HG03354 (cell line): ENCODE results near the gene ANKRD45.
"Not testable (repeated sequence)": the region's sequence is repeated elsewhere in the genome, so short reads cannot be mapped to it uniquely, and the experiment has no call there.

ENCODE experiments used
- ATAC-seq: cut with Tn5 transposase; IDR thresholded peaks from one replicate; pipeline ENCODE4 v1.9.1; 2021; ENCODE audit warnings: mild to moderate bottlenecking; ENCODE audit not compliant: unreplicated experiment, poor library complexity, severe bottlenecking

The ANKRD45 gene

DNA sequence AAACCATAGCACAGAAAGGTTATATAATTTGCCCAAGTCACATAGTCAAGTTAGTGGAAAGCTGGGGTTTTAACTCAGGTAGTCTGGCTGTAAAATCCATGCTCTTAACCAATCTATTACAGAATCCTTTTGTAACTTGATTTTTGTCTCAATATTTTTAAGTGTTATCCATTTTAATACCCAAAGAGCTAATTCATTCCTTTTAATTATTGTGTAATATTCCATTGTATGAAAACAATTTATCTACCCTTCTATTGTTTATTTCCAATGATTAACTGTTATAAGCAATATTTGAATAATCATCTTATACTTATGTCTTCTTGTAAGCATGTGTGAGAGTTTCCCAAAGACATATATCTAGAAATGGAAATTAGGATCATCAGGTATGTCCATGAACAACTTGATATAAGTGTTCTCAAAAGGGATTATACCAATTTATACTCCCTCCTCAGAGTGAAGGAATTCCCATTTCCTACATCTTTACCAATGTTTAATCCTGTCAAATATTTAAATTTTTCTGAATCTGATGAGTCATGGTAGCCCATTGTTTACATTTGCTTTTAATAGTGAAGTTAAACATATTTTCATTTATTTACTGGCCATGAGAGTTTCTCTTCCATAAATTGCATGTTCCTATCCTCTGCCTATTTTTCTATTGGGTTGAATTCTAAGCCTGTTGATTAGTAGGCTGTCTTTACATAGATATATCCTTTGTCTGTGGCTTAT, 20.6 kb downstream of the ANKRD45 start:
- ATAC-seq, result no peak

DNA sequence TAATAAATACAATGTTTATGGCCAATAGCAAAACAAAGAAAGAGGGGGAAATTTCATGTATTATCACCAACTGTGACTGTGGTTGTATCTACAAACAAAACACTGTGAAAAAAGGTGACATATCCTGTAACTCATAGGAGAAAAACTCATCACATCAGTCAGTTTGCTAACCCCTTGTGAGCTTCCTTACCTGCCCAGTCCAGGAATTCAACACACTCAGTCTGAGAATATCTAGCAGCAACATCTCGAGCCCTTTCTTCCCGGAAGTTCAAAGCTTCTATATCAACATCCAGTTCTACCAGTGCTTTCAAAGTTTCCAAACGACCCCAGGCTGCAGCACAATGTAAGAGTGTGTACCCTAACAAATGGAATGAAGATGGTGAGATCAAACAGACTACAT, 23.0 kb downstream of the ANKRD45 start:
- ATAC-seq, result no peak

DNA sequence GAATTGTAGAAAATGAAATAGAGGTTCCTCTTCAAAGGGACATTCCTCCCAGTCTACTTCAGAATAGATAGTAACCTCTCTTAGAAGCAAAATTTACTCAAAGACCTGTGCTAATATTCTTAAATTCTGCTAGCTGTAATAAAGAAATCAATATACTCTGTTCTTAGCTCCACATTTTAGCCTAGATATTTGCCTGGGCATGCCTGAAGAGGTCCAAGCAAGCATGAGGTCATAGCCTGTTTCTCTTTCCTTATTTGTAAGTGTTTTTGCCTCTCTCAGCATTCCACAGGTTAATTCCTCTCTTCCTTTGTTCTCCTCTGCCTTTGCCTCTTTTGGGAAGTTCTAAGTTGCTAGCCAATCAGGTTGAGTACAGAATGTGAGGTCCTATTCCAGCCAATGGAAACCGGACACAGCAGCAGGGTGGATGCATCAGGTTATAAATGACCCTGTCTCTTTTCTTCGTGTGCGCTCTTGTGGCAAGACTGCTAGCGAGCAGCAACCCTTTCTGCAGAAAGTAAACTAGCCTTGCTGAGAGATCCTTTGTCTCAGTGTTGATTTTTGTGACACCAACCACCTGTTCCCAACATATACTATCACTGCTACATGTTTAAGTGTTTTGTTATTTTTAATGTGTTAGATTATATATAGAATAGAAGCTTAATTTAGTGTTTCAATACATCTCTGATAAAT, 27.1 kb downstream of the ANKRD45 start:
- not testable (repeated sequence) for ATAC-seq

DNA sequence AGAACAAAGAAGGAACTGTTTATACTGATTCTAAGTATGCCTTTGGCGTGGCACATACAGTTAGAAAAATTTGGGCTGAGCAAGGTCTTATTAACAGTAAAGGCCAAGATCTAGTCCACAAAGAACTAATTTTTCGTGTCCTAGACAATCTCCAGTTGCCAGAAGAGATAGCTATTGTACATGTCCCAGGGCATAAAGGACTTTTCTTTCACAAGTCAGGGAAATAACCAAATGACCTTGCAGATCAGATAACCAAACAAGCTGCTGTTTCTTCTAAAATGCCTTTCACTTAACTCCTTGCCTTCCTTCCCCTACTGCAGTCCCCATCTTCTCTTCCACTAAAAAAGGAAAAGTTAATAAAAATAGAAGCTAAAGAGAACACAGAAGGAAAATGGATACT, 30.5 kb downstream of the ANKRD45 start:
- ATAC-seq, result no peak

DNA sequence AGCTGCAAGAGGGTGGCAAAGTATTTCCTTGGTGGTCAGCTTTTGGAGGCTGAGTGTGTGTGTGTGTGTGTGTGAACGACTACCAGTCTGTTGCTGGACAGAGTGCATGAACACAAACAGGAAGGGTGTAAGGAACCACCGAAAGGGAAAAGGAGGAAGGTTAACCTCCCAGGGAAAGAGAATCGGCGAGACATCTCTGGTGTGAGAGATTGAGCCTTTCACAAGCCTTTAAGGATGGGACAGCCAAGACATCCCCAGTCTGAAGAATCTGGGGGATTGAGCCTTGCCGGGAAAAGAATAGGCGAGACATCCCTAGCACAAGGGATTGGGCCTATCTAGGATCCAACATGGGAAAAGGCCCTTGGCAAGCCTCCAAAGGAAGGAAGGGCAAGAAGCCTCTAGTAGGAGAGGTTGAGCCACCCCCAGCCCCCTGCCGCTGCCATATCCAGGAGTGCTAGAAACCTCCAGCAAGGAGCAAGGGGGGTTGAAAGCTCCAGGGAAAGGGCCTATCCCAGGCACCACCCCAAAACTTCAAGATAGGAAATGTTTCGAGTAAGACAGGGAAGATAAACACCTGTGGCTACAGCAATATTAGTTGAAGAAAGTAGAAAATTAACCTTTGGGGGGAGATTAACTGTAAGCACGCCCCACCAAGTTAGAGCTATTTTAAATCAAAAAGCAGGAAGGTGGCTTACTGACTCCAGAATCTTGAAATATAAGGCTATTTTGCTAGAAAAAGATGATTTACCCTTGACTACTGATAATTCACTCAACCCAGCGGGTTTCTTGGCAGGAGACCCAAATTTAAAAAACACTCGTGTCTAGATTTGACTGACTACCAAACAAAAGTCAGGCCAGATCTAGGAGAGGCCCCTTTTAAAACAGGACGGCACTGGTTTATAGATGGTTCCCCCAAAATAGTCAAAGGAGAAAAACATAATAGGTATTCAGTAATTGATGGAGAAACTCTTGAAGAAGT, 31.3 kb downstream of the ANKRD45 start:
- no peak for ATAC-seq

DNA sequence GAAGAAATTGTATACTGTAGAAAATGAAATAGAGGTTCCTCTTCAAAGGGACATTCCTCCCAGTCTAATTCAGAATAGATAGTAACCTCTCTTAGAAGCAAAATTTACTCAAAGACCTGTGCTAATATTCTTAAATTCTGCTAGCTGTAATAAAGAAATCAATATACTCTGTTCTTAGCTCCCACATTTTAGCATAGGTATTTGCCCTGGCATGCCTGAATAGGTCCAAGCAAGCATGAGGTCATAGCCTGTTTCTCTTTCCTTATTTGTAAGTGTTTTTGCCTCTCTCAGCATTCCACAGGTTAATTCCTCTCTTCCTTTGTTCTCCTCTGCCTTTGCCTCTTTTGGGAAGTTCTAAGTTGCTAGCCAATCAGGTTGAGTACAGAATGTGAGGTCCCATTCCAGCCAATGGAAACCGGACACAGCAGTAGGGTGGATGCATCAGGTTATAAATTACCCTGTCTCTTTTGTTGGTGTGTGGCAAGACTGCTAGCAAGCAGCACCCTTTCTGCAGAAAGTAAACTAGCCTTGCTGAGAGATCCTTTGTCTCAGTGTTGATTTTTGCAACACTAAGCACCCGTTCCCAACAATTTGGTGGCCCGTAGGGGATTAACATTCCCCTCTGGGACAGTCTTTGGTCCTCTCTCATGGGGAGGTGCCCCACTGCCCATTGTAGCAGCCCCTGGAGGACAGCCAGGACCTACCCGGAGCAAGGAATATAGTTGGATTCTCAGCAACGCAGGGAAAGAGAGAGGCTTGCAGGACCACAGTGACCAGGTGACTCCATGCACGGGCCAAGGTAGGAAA, 32.2 kb downstream of the ANKRD45 start:
- ATAC-seq, result not testable (repeated sequence)

DNA sequence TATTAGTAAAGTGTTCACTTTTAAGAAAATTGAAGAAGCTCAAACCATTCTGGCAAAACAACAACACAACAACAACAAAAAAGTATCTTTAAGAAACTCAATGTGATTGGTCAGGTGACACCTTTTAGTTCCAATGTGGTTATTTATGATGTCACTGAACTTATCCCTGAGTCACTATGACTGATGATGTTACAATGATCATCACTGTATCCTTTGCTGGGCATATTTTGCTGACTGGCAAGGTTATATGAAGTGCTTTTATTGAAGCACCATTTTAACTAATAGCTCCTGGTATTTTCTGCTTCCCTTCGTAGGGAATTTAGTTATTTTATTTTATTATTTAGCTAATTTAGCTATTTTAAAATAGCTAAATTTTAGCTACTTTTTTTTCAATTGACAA, 34.5 kb downstream of the ANKRD45 start, which contains the start of gene TEX50:
TEX50 (plus strand) TSS at position 223 of the 400 bp plus-strand sequence. CDS start 184 bp downstream, outside the sequence.
- no peak for ATAC-seq

DNA sequence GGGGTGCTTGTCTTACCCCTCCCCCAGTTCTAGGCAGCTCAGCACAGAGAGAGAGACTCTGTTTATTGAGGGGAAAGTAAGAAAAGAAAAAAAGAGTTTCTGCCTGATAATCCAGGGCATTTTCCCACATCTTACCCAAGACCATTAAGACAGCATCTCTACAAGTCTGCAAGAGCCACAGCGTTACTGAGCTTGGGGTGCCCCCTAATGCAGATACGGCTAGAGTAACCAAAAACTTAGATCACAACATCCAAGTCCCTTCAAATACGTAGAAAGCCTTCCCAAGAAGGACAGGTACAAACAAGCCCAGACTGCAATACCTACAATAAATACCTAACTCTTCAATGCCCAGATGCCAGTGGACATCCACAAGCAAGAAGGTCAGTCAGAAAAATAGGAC, 40.8 kb downstream of the ANKRD45 start:
- ATAC-seq, result no peak

DNA sequence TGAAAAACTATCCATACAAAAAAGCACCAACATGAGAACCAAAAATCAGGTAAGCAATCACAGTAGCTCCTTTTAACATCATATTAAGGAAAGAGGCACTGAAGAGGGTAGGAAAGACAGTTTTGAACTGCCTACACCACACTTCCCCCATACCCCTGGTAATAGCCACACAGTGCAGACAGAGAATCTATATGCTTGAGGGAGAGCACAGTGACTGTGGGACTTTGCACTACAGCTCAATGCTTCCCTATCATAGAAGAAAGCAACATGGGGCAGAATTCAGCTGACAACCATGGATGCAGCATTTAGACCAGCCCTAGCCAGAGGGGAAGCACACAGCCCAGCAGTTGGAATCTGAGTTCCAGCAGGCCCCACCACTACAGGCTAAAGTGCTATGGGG, 42.4 kb downstream of the ANKRD45 start:
- no peak for ATAC-seq

DNA sequence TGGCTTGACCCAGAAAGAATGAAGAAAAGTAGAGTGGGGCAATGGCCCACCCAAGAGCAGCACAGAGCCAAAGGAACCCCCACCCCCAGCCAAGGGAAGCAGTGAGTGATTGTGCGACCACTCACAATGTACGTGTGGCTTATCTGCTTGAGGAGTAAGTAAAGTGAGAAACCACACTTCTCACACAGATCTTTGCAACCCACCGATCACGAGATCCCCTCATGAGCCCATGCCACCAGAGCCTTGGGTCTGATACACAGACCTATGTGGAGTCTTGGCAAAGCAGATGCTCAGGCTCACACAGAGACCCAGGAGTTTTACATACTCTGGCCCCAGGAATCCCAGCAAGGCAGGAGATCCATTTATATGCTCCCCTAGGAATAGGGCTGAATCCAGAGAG, 52.8 kb downstream of the ANKRD45 start:
- ATAC-seq, result no peak

DNA sequence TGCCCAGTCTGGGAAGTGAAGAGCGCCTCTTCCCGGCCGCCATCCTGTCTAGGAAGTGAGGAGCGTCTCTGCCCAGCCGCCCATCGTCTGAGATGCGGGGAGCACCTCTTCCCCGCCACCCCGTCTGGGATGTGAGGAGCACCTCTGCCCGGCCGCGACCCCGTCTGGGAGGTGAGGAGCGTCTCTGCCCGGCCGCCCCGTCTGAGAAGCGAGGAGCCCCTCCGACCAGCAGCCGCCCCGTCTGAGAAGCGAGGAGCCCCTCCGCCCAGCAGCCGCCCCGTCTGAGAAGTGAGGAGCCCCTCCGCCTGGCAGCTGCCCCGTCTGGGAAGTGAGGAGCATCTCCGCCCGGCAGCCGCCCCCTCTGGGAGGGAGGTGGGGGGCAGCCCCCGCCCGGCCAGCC, 56.6 kb downstream of the ANKRD45 start:
- ATAC-seq, result not testable (repeated sequence)

DNA sequence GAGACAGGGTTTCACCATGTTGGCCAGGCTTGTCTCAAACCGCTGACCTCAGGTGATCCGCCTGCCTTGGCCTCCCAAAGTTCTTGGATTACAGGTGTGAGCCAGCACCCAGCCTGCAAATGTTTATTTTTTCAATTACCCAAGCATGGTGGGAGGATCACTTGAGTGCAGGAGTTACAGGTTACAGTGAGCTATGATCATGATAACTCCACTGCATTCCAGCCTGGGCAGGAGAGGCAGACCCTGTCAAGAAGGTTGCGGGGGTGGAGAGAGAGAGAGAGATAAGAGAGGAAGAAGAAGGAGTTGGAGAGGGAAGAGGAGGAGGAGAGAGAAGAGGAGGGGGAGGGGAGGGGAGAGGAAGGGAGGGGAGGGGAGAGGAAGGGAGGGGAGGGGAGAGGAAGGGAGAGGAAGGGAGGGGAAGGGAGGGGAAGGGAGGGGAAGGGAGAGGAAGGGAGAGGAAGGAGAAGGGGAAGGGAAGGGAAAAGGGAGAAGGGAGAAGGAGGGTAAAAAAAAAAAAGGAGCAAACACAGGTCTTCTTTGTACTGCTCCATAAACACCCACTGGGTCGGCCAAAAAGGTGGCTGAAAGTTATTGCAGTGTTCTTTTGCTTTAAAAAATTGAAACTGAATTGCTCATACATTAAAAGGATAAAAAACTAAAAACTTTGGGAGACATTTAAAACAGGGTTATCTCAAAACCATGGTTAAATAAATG, 61.0 kb downstream of the ANKRD45 start:
- ATAC-seq, result no peak

DNA sequence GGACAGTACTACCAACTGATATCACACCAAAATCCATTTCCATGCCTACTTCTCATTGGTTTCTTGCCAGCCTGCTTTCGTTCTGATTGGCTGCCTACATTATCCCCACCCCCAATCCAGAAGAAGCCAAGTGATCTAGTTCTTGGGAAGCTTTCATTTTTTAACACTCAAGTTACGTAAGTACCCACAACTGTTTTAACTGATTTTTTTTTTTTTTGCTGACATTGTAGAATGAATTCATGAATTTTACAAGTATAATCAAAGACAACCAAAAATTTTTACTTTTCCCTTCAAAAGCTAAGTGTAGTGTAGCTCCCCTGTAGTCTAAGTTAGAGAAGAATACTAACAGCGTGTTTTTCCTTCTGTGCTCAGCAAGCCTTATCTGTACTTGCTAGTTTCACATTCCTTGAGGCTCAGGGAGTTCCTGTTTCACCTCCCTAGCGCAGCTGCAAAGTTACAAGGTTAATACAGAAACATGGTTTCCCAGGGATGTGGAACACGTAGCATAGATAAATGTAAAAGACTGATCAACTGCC, 66.5 kb downstream of the ANKRD45 start, which contains the start of gene SLC9C2:
SLC9C2 (minus strand) TSS at position 17 of the 536 bp plus-strand sequence. CDS start 1,296 bp downstream, outside the sequence.
- ATAC-seq, result no peak

DNA sequence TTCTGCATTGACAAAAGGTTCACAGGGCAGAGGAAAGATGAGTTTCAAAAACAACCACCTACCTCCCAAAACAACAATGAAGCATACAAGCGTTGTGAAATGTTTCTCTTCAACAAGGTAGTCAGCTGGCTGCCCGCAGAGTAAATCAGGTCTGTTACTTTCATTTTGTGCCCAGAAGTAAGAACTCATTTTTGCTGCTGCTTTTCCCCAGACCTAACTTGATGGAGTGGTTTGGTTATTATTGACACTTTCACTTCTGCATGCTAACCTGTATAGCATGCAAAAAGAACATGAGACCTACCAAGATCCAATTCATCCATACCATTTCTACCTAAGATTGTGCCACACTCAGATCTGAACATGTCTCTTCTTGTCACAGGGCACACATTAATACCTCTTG, 68.1 kb downstream of the ANKRD45 start:
- no peak for ATAC-seq

DNA sequence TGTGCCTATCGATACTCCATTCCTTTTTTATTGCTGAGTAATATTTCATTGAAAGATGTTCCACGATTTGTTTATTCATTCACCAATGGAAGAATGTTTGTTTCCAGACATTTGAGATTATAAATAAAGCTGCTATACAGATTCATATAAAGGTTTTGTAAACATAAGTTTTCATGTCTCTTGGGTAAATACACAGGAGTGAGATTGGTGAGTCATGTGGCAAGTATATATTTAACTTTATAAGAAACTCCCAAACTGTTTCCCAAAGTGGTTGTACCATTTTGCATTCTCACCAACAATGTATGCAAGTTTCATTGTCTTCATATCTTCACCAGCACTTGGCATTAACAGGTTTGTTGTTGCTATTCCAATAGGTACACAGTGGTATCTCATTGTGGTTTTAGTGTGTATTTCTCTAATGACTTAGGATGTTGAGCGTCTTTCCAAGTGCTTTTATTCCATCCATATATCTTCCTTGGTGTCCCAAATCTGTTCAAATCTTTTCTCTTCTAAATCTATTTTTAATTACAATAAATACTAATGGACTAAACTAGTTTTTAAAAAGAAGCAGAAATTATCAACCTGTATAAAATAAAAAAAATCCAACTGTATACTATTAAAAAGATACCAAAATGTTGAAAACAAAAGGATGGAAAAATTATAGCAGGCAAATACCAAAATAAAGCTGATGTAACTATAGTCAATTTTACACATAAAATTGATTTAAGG, 73.4 kb downstream of the ANKRD45 start:
- ATAC-seq, result no peak

DNA sequence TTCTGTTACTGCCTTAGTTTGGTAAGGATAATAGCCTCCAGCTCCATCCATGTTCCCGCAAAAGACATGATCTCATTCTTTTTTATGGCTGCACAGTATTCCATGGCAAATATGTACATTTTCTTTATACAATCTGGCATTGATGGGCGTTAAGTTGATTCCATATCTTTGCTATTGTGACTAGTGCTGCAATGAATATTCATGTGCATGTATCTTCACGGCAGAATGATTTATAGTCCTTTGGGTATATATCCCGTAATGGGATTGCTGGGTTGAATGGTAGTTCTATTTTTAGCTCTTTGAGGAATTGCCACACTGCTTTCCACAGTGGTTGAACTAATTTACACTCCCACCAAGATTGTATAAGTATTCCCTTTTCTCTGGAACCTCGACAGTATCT, 78.5 kb downstream of the ANKRD45 start:
- not testable (repeated sequence) for ATAC-seq

DNA sequence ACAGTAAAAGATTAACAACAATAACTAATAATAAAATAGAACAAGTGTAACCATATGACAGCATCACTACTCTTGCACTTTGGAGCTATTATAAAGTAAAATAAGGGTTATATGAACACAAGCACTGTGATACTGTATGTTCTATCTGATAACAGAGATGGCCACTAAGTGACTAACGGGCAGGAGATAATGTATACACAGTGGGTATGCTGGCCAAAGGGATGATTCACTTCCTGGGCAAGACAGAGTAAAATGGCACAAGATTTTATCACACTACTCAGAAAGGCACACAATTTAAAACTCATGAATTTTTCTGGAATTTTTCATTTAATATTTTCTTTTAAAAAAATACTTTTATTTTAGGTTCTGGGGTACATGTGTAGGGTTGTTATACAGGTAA, 79.1 kb downstream of the ANKRD45 start:
- no peak for ATAC-seq
